ENCODE data around the gene RTF2.
"Not testable (repeated sequence)": the region's sequence is repeated elsewhere in the genome, so short reads cannot be mapped to it uniquely, and the experiment has no call there.

RTF2 gene

GRCh38 chr20:56503916-56504315, 35.5 kb downstream of the RTF2 start:
- DNase-seq, result no peak

- no peak for DNase-seq
Measured at GRCh38 chr20:56504373-56505005, 36.1 kb downstream of the RTF2 start.

GRCh38 chr20:56506103-56506502, 37.7 kb downstream of the RTF2 start:
- no peak for DNase-seq

- DNase-seq, result no peak
Measured at GRCh38 chr20:56511926-56512325, 43.5 kb downstream of the RTF2 start.

- DNase-seq, result no peak
Measured at GRCh38 chr20:56513161-56514150, 45.0 kb downstream of the RTF2 start.

- DNase-seq, result peak; percentile 51
Measured at GRCh38 chr20:56516631-56517030, 48.2 kb downstream of the RTF2 start.

GRCh38 chr20:56517211-56517610, 48.8 kb downstream of the RTF2 start:
- DNase-seq, result no peak

GRCh38 chr20:56517641-56518040, 49.2 kb downstream of the RTF2 start:
- no peak for DNase-seq

- no peak for DNase-seq
Measured at GRCh38 chr20:56518126-56518525, 49.7 kb downstream of the RTF2 start.

GRCh38 chr20:56518721-56519398, 50.4 kb downstream of the RTF2 start:
- no peak for DNase-seq

GRCh38 chr20:56519551-56519950, 51.1 kb downstream of the RTF2 start:
- no peak for DNase-seq

- no peak for DNase-seq
Measured at GRCh38 chr20:56520180-56520579, 51.8 kb downstream of the RTF2 start.

- not testable (repeated sequence) for DNase-seq
Measured at GRCh38 chr20:56520746-56521354, 52.4 kb downstream of the RTF2 start.

- no peak for DNase-seq
Measured at GRCh38 chr20:56522311-56522710, 53.9 kb downstream of the RTF2 start.

- DNase-seq, result not testable (repeated sequence)
Measured at GRCh38 chr20:56524444-56524843, 56.0 kb downstream of the RTF2 start, which contains the start of gene FAM209A. Gene FAM209A, plus strand, starts transcription at chr20:56524744. Its CDS starts 65 bp downstream, at chr20:56524809.

- no peak for DNase-seq
Measured at GRCh38 chr20:56527521-56527920, 59.1 kb downstream of the RTF2 start.

- DNase-seq, result not testable (repeated sequence)
Measured at GRCh38 chr20:56532946-56533345, 64.5 kb downstream of the RTF2 start, which contains the start of gene FAM209B. Gene FAM209B, plus strand, starts transcription at chr20:56533246. Its CDS starts 96 bp downstream, at chr20:56533342.

- DNase-seq, result no peak
Measured at GRCh38 chr20:56537997-56538396, 69.6 kb downstream of the RTF2 start.

GRCh38 chr20:56540415-56540814, 72.0 kb downstream of the RTF2 start:
- no peak for DNase-seq

GRCh38 chr20:56542489-56543030, 74.1 kb downstream of the RTF2 start:
- DNase-seq, result no peak

GRCh38 chr20:56551571-56551970, 83.1 kb downstream of the RTF2 start:
- DNase-seq, result no peak

- DNase-seq, result no peak
Measured at GRCh38 chr20:56552911-56553629, 84.6 kb downstream of the RTF2 start.

Measured in midbrain (tissue), 1 donor.